ENCODE results near the gene TRAPPC3. TPM values are rescaled to one million over a fixed set of nuclear protein-coding genes. Genes with fewer than 3 reads are reported as not detected.
"Not testable (repeated sequence)": the region's sequence is repeated elsewhere in the genome, so short reads cannot be mapped to it uniquely, and the experiment has no call there.

Gene TRAPPC3
- polyA plus RNA-seq (2012; ENCODE audit: insufficient read depth, insufficient read length): 129 TPM

DNA sequence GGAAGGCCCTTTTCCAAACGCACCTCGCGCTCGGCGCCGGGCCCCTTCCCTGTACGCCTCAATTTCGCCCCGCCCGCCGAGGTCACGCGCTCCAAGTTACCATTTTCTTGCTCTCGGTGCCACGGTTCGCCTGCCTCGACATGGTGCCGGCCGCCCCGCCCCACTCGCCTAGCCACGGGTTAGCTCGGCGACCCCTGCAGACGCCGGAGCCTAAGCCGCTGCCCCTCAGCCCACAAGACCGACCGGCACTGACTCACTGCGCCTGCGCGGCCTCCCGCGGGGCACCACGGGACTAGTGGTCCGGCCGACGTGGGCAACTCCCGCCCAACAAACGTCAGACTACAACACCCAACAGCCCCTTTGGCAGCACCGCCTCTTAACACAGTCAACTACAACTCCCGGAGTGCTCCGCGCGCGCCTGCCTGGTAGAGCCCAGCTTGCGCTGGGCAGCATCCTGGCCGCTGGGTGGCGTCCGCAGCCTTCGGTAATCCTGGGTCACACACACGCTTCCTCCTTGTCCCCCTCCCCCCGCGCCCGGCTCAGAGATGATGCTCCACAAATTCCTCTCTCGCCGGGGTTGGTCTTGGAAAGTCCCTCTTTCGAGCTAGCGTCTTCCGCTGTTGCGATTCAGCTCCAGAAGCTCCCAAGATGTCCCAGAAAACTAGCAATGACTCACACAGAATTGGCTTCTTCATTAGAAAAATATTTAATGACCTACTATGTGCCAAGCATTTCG, at the start of gene TRAPPC3:
TSS of gene TRAPPC3 (minus strand) at position 250 of the 736 bp plus-strand sequence. CDS start at position 142, 108 bp downstream.
- peak; percentile 99 for DNase-seq (ENCODE audit: low read depth, low spot score)
- H3K4me3 ChIP-seq (ENCODE audit: low read length): peak within 1 kb of the TSS; percentile 93

DNA sequence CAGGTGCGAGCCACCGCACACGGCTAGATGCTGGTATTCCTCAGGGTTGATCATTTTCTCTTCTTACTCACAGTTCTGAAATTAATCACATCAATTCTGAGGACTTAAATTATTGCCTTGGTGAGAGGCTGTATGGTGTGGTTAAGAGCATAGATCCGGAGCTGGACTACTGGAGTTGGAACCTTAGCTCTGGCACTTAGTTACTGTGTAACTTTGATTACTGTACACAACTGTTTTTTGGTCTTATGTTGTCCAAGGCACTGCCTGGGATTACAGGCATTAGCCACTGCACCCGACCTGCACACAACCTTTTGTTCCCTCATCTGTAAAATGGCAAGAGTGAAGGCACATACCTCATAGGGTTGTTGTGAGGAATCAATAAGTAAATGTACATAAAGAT, 49.4 kb upstream of the TRAPPC3 start:
- no peak overlapping the region for H3K4me3 ChIP-seq (ENCODE audit: low read length)
- no peak for DNase-seq (ENCODE audit: low read depth, low spot score)

DNA sequence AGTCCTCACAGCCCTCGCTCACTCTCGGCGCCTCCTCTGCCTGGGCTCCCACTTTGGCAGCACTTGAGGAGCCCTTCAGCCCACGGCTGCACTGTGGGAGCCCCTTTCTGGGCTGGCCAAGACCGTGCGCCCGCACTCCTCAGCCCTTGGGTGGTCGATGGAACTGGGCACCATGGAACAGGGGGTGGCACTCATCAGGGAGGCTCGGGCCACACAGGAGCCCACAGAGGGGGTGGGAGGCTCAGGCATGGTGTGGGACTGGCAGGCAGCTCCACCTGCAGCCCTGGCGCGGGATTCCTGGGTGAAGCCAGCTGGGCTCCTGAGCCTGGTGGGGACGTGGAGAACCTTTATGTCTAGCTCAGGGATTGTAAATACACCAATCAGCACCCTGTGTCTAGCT, 47.5 kb upstream of the TRAPPC3 start:
- DNase-seq (ENCODE audit: low read depth, low spot score): not testable (repeated sequence)

DNA sequence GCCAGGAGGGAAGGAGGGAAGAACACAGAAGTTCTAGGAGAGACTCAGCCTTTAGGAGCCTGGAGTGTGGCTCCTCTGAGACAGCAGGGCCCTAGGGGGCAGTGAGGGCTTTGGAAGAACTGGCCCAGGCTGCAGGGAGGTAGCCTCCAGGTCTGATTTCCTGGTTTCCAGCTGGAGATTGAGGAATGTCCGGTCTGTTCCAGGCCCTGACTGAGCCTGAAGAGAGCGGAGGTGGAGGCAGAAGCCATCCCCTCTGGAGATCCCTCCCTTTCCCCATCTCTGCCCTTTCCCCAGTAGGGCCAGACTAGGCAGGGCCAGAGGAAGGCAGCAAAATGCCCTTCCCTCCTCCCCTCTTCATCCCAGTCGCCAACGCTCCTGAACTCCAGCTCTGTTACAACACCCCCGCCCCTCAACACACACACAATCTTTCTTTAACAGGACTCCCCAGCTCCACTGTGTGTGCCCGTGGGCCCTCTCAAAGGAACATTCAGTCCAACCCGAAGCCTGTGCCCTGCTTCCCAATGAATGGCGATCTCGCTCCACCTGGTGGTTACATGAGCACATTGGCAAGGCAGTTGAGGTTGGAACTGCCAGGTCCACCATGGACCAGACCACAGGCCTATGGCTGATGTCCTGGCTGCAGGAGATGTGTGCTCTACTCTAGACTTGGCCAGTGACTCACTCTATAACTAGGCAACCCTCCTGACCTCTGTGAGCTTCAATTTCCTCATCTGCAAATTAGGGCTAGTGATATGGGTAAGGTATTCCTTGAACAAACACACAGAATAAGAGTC, 38.7 kb upstream of the TRAPPC3 start:
- peak; percentile 63 for DNase-seq (ENCODE audit: low read depth, low spot score)
- no peak overlapping the region for H3K4me3 ChIP-seq (ENCODE audit: low read length)

More for the DNA sequence above, 47.5 kb upstream of the TRAPPC3 start:
- not testable (repeated sequence) for H3K4me3 ChIP-seq (ENCODE audit: low read length)

DNA sequence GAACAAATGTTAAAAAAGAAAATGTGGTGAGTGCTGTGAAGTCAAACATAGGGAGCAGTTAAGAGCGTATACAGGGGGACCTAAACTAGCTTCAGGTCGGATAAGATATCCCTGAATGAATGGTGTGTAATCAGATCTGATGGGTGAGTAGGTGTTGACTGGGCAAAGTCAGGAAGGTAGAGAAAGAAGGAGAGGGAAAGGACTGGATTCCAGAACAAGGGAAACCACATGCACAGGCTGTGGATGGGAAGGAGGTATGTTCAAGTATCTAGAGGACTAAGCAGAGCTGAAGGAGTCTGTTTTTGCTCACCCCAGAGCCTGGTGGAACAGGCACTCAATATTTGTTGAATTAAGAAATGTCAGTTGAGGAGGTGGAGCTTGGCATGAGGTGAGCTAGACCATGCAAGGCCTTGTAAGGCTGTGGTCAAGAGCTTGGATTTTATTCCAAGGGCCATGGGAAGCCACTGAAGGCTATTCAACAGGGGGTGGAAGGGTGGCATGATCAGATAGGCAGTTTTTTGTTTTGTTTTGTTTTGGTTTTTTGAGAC, 34.1 kb upstream of the TRAPPC3 start:
- H3K4me3 ChIP-seq (ENCODE audit: low read length): no peak overlapping the region
- no peak for DNase-seq (ENCODE audit: low read depth, low spot score)

DNA sequence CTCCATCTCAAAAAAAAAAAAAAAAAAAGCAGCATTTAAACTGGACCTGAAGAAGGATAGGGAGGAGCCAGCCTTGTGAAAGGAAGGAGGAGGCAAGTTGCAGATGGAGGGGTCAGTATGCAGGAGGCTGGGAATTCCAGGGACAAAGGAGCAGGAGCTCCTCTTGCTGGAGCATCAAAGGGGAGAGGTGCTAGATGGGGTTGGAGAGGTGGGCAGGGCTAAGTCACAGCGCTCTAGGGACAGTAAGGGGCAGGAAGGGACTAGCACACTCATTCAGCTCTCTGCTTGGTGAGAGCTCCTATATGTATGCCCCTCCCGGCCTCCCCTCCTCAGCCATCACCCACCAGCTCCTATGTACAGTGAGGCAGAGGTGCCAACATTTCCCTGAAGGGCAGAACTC, 33.4 kb upstream of the TRAPPC3 start:
- H3K4me3 ChIP-seq (ENCODE audit: low read length): no peak overlapping the region

DNA sequence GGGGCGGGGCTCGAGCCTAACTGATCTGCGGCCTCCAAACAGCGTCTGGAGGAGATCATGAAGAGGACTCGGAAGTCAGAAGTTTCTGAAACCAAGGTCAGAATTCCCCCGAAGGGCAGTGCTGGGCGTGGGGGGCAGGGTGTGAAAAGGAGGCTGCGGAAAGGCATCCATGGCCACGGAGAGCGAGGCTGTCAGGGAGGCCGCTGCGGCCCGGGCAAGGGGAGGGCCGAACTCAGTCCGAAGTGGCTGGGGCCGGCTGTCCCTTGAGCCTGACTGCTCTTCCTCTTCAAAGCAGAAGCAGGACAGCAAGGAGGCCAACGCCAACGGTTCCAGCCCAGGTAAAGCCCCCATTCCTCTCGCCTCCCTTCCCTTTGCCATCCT, 29.9 kb upstream of the TRAPPC3 start:
- DNase-seq (ENCODE audit: low read depth, low spot score): no peak
- no peak overlapping the region for H3K4me3 ChIP-seq (ENCODE audit: low read length)

More for the DNA sequence above, 33.4 kb upstream of the TRAPPC3 start:
- DNase-seq (ENCODE audit: low read depth, low spot score): no peak

DNA sequence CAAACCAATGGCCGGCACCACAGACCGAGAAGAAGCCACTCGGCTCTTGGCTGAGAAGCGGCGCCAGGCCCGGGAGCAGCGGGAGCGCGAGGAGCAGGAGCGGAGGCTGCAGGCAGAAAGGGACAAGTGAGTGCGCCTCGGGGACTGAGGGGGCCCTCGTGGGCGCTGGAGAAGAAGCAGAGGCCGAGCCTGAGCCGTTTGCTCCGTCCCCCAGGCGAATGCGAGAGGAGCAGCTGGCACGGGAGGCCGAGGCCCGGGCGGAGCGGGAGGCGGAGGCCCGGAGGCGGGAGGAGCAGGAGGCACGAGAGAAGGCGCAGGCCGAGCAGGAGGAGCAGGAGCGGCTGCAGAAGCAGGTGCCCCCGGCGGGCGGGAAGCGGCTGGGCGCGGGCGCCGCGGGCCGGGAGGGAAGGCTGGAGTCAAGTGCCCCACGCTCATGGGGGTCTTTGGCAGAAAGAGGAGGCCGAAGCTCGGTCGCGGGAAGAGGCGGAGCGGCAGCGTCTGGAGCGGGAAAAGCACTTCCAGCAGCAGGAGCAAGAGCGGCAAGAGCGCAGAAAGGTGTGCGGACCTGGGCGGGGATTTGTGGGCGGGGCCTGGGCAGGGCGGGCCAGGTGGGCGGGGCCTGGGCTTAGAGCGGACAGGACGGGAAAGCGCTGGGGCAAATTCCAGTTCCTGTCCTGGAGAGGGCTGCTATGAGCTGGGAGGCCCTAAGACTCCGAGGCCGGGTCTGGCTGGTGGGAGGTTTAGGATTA, 29.4 kb upstream of the TRAPPC3 start:
- H3K4me3 ChIP-seq (ENCODE audit: low read length): no peak overlapping the region
- DNase-seq (ENCODE audit: low read depth, low spot score): no peak

DNA sequence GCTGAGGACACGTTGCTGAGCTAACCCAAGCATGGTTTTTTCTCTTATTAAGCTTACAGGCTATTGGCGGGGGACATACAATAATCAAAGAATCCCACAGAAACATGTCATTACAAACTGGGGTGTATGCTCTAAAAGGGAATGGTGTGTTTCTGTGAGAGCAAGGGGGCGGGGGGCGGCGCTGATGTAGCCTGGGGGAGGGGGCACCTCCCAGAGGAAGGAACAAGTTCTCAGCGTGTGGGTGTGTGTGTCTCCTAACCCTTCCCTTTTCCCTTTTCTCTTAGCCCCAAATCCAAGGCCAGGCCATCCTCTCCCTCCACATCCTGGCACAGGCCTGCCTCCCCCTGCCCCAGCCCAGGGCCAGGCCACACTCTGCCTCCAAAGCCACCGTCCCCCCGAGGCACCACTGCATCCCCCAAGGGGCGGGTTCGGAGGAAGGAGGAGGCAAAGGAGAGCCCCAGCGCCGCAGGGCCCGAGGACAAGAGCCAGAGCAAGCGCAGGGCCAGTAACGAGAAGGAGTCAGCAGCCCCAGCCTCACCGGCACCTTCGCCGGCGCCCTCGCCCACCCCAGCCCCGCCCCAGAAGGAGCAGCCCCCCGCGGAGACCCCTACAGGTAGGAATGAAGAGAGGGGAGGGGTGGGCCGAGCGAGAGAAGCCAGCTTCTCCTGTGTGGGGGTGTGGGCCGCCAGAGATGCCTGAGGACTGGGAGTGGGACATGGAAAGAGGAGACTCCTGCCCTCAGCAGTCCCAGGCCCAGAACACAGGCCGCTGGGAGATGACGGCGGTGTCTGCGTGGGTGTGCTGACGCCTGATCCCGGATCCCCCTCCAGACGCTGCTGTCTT, 28.5 kb upstream of the TRAPPC3 start:
- H3K4me3 ChIP-seq (ENCODE audit: low read length): no peak overlapping the region

DNA sequence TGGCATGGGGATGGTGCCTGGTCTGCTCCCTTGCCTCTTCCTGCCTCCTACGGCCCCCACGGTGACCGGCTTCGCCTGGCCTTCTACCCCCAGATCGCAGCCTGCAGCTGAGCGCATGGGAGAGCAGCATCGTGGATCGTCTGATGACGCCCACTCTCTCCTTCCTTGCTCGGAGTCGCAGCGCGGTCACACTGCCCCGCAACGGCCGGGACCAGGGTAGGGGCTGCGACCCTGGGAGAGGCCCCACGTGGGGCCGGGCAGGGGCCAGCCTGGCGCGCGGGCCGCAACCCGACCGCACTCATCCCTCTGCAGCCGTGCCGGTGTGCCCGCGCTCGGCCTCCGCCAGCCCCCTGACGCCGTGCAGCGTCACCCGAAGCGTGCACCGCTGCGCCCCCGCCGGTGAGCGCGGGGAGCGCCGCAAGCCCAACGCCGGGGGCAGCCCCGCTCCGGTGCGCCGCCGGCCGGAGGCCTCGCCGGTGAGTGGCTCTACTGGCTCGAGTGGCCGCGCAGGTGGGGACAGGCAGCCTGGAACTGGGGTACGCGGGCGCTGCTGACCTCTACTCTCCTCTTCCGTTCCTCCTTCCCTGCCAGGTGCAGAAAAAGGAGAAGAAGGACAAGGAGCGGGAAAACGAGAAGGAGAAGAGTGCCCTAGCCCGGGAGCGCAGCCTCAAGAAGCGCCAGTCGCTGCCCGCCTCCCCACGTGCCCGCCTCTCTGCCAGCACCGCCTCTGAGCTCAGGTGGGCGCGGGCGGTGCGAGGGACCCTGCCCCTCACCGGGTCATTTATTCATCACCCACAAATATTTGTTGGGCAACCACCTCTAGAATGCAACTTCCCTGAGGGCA, 27.0 kb upstream of the TRAPPC3 start:
- DNase-seq (ENCODE audit: low read depth, low spot score): no peak
- no peak overlapping the region for H3K4me3 ChIP-seq (ENCODE audit: low read length)

More for the DNA sequence above, 28.5 kb upstream of the TRAPPC3 start:
- DNase-seq (ENCODE audit: low read depth, low spot score): no peak

DNA sequence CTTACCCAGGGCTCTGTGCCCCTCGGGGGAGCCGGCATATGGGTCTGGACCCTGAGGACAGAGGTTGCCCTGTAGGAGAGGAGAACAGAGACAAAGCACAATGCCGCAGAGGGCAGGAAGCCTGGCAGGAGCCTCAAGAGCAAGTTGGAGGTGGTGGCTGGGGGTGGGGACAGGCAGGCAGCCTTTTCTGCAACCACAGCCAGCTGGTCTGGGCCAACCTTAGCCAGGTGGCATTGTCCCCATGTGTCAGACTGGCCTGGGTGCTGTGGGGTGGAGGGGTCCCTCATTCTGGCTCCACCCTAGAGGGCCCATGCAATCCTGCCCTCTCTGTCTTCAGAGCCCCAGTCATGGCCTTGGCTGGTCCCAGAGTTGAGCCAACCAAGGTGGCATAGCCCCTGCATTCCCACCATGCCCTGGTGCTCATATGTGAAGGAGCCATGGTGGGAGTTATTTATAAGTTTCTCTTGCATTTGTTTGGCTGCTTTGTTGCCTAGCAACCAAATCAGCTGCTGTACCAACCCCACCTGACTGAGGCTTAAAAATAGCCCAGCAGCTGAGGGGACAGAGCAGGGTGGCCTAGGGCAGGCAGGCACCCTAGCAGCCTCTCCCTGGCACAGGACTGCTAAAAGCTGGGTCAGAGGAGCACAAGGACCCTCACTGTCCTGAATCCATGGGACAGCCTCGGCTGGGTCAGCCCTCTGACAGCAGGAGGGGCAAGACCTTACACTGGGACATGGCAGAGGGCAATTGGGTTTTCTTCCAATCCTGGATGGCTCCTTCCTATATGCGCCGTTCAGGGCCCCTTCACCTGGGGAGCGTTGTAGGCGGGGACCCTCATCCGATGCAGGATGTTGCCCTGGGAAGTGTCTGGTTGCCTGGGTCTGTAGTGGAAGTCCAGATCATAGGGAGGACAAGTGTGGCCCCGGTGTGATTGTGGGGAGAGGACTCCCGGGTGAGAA, 26.1 kb upstream of the TRAPPC3 start:
- DNase-seq (ENCODE audit: low read depth, low spot score): no peak
- H3K4me3 ChIP-seq (ENCODE audit: low read length): no peak overlapping the region

DNA sequence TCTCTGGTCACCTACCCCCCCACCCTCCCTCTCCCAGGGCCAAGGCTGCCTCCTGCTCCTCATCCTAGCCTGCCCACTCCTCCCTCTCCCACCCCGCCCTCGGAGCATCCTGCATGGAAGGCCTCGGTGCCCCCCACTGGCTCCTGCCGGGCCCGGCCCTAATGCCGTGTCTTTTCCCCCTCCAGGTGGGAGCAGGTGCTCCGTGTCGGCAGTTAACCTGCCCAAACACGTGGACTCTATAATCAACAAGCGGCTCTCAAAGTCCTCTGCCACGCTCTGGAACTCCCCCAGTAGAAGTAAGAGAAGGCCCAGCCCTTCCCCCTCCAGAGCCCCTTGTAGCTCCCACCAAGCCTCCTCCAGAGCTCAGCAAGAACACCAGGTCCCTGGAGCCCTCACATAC, 25.4 kb upstream of the TRAPPC3 start:
- no peak overlapping the region for H3K4me3 ChIP-seq (ENCODE audit: low read length)
- DNase-seq (ENCODE audit: low read depth, low spot score): no peak

DNA sequence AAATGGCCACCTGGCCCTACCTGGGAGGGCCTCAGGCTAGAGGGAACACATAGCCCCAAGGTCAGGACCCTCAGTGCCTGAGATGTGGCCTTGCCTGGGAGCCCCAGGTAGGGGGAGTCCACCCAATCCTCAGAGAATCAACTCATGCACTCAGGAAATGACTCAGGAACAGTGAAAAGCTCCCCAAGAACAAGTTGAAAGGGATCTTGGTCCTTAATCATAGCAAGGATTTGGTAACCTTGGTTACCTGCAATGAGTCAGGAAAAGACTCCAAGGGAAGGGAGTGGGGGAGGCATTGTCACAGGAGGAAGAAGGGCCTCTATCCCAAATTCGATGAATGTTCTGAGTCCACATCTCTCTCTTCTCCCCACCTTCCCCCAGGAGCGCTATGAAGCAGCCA, 23.7 kb upstream of the TRAPPC3 start:
- DNase-seq (ENCODE audit: low read depth, low spot score): no peak
- H3K4me3 ChIP-seq (ENCODE audit: low read length): no peak overlapping the region

DNA sequence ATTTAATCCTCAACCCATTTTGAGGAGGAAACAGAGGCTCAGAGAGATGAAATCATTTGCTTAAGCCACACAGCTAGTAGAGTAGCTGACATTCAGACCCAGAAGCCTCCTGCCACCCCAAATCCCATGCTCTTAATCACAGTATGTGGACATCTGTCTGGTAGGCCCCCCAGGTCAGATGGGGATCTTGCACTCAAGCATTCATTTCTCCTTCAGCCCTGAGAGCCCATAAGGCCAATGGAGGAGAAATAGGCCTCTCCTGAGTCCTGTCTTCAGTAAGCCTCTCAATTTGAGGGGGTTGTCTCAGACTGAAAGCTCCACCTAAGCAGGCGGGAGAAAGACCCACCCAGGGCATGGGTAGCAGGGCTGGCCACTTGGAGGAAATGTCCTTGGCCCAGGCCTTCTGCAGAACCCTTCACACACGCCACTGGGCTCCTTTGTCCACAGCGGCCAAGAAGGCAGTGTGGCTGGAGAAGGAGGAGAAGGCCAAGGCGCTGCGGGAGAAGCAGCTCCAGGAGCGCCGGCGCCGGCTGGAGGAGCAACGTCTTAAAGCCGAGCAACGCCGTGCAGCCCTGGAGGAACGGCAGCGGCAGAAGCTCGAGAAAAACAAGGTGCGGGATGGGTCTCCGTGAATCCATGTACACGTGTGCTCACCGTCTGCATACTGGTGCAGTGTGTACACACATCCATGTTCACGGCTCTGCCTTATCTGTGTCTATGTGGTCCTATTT, 22.9 kb upstream of the TRAPPC3 start:
- H3K4me3 ChIP-seq (ENCODE audit: low read length): no peak overlapping the region
- no peak for DNase-seq (ENCODE audit: low read depth, low spot score)

DNA sequence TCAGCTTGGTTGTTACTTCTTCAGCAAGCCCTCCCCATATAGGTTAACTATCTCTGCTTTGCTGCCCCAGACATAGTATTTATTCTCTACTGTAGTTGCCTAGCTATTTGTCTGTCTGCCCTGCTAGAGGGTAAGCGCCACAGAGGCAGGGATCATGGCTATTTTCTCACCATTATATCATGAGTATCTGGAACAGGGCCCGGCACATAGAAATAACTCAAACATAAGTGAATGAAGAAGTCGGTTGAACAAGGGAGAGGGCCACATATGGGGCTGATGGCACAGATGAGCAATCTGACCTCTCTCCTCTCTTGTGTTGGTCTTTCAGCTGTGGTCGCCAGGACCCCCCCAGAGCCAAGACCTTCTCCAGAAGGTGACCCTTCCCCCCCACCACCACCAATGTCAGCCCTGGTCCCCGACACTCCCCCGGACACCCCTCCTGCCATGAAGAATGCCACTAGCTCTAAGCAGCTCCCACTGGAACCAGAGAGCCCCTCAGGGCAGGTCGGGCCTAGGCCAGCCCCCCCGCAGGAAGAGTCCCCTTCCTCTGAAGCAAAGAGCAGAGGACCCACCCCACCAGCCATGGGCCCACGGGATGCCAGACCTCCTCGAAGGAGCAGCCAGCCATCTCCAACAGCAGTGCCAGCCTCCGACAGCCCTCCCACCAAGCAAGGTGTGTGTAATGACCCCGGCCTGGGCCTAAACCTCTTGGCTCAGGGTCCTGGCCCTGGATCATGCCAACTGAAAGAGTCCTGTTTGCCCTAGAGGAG, 21.5 kb upstream of the TRAPPC3 start:
- no peak for DNase-seq (ENCODE audit: low read depth, low spot score)
- no peak overlapping the region for H3K4me3 ChIP-seq (ENCODE audit: low read length)

All from Jurkat, Clone E6-1 (cell line).